HUES48 (cell line): ENCODE results near the gene MTCP1.

Experiments
- H3K27ac ChIP-seq: one replicate; pipeline ENCODE4 v1.7.0; 2013; ENCODE audit warnings: low read depth, low read length, inconsistent platforms
- H3K27me3 ChIP-seq: 2 replicates; pipeline ENCODE4 v1.6.1; 2013; ENCODE audit warnings: mild to moderate bottlenecking, low read length; ENCODE audit not compliant: control insufficient read depth, insufficient read depth
- H3K36me3 ChIP-seq: 2 replicates; pipeline ENCODE4 v1.6.1; 2013; ENCODE audit warnings: low read length; ENCODE audit not compliant: control insufficient read depth, insufficient read depth
- H3K4me1 ChIP-seq: 2 replicates; pipeline ENCODE4 v1.6.1; 2013; ENCODE audit warnings: mild to moderate bottlenecking, low read length; ENCODE audit not compliant: control insufficient read depth, insufficient read depth
- H3K4me3 ChIP-seq: 2 replicates; pipeline ENCODE4 v1.5.1; 2013; ENCODE audit warnings: mild to moderate bottlenecking, low read depth, low read length
- H3K9ac ChIP-seq: 2 replicates; pipeline ENCODE4 v1.6.1; 2013; ENCODE audit warnings: mild to moderate bottlenecking, low read depth, low read length, moderate library complexity
- H3K9me3 ChIP-seq: 2 replicates; pipeline ENCODE4 v1.6.1; 2013; ENCODE audit warnings: low read length; ENCODE audit not compliant: control insufficient read depth, insufficient read depth

The MTCP1 gene, protein sequence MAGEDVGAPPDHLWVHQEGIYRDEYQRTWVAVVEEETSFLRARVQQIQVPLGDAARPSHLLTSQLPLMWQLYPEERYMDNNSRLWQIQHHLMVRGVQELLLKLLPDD

DNA sequence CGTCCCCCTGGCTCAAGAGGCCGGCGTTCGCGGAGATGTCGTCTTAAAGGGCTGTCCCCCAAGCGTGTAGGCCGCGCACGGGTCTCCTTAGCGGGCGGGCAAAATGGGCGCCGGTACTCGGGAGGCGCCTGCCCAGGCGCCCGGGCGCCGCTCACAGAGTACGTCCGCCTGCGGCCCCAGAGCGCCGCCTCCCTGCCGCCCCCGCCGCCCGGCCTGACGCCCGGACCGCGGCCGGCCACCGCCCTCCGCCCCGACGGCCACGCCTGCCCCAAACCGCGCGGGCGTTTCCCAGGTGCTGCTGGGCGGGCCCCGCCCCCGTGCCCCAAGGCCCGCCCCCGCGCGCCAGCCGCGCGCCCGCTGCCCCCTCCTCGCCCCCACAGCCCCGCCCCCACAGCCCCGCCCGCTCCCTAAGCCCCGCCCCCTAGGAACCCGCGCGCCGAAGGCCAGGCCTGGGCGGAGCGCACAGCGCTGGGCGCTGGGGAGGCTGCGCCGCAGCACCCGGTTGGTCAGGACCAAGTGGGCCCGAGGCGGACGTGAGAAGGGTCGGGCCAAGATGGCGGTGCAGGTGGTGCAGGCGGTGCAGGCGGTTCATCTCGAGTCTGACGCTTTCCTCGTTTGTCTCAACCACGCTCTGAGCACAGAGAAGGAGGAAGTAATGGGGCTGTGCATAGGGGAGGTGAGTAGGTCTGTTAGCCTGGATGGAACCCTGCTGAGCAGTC lies at the start of gene MTCP1, which contains the start of the genes BRCC3 and CMC4:
TSS of gene MTCP1 (minus strand) at position 162 of the 719 bp plus-strand sequence. CDS start 5,126 bp downstream, outside the sequence.
TSS of gene BRCC3 (plus strand) at position 534 of the 719 bp plus-strand sequence. CDS start at position 554, 20 bp downstream.
TSS of gene CMC4 (minus strand) at position 162 of the 719 bp plus-strand sequence. CDS start 7,113 bp downstream, outside the sequence.
- H3K27ac ChIP-seq: peak within 1 kb of the TSS; percentile 80
- peaks cover 45% of the 10 kb centered on the region for H3K9me3 ChIP-seq
- peak within 1 kb of the TSS; percentile 96 for H3K4me3 ChIP-seq
- peaks cover 29% of the 10 kb centered on the region for H3K36me3 ChIP-seq
- H3K9ac ChIP-seq: peak within 1 kb of the TSS; percentile 91
- no peaks in the 10 kb centered on the region for H3K4me1 ChIP-seq
- H3K27me3 ChIP-seq: no peaks in the 10 kb centered on the region

DNA sequence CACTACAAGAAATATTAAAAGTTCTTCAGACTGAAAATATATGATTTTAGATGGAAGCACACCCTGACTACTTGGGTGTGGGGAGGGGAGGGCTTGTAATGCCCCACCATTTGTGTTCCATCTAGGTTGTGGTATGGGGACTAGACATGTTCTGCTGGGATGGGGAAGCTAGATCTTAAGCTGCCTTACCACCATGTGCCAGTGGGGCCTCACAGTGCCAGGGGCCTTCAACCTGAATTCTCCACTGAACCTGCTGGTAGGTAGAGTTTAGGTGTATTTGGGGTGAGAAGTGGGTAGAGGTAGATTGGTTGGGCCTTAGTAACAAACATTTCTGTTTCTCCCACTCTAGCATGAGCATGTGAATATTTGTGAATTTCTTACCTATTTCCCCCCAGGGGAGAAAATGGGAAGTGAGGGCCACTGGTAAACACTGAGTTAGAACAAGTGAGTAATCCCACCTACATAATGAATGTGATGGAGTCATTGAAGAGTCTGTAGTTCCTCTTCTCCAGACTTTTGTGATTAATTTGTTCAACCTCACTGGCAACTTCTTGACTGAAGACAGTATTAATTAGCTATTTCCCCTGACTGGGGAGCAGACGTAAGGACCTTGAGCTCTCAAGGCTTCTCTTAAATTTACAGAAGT lies 44.4 kb upstream of the MTCP1 start:
- H3K4me1 ChIP-seq: no peaks in the 10 kb centered on the region
- no peak overlapping the region for H3K27ac ChIP-seq
- H3K9me3 ChIP-seq: peaks cover 68% of the 10 kb centered on the region
- H3K9ac ChIP-seq: no peak overlapping the region
- H3K36me3 ChIP-seq: peaks cover 17% of the 10 kb centered on the region
- H3K27me3 ChIP-seq: no peaks in the 10 kb centered on the region
- no peak overlapping the region for H3K4me3 ChIP-seq

DNA sequence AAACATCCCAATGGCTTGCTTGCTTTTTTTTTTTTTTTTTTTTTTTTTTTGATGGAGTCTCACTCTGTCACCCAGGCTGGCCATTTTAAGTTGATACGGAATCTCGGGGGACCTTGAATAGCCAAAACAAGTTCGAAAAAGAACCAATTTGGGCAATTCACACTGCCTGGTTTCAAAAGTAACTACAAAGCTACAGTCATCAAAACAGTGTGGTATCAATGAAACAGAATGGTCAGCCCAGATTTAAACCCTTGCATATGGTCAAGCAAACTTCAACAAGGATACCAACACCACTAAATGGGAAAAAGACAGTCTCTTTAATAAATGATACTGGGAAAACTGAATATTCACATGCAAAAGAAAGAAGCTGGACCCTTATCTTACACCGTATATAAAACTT lies 42.2 kb upstream of the MTCP1 start:
- Histone ChIP-seq H3K36me3 (peaks cover 12% of the 10 kb centered on the region), H3K27me3 (no peaks in the 10 kb centered on the region), H3K4me1 (no peaks in the 10 kb centered on the region), H3K9ac (no peak overlapping the region), H3K9me3 (peaks cover 72% of the 10 kb centered on the region), H3K4me3 (no peak overlapping the region), H3K27ac (no peak overlapping the region)

DNA sequence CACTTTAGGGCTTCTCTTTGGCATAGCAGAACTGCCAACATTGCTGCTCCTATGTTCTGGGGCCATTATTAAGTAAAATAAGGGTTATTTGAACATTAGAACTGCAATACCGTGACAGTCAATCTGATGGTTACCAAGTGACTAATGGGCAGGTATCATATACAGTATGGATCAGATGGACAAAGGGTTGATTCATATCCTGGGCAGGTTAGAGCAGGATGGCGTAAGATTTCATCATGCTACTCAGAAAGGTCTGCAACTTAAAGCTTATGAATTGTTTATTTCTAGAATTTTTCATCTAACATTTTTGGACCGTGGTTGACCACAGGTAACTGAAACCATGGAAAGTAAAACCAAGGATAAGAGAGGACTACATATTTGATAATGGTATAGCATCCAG lies 41.2 kb upstream of the MTCP1 start:
- Histone ChIP-seq H3K9me3 (peaks cover 80% of the 10 kb centered on the region), H3K4me1 (no peaks in the 10 kb centered on the region), H3K27me3 (no peaks in the 10 kb centered on the region), H3K36me3 (peaks cover 10% of the 10 kb centered on the region; the same call in 1 of the 2 replicates), H3K4me3 (no peak overlapping the region), H3K27ac (no peak overlapping the region), H3K9ac (no peak overlapping the region)

DNA sequence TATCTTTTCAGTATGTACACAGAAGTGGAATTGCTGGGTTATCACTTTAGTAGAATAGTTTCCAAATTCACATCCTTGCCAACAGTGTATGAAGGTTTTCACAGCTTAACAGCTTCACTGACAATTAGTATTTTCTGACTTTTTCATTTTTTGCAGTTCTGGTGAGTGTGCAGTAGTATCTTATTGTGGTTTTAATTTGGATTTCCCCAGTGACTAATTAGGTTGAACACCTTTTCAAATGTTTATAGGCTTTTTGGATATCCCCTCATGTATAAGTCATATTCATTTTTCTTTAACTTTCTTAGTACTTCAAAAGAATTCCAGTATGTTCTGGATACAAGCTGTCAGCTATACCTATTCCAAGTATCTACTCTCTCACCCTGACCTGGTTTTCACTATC lies 37.5 kb upstream of the MTCP1 start:
- no peak overlapping the region for H3K9ac ChIP-seq
- H3K4me1 ChIP-seq: no peaks in the 10 kb centered on the region
- no peaks in the 10 kb centered on the region for H3K27me3 ChIP-seq
- H3K36me3 ChIP-seq: peaks cover 7% of the 10 kb centered on the region; the same call in 1 of the 2 replicates
- no peak overlapping the region for H3K4me3 ChIP-seq
- no peak overlapping the region for H3K27ac ChIP-seq
- H3K9me3 ChIP-seq: peaks cover 51% of the 10 kb centered on the region

DNA sequence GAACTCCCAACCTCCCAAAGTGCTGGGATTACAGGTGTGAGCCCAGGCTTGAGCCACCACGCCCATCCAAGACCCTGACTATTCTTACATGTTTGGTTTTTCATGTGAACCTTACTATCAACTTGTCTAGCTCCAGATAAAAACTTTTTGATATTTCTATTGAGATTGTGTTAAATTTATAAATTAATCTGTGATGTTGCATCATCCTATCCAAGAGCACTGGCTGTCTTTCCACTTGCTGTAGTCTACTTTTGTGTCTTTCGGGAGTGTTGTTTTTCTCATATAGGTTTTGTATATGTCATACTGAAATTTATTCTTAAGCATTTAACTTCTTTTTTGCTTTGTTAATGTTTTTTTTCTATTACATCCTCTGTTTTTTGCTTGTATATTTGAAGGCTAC lies 35.0 kb upstream of the MTCP1 start:
- no peak overlapping the region for H3K4me3 ChIP-seq
- no peaks in the 10 kb centered on the region for H3K4me1 ChIP-seq
- peaks cover 35% of the 10 kb centered on the region for H3K9me3 ChIP-seq
- H3K9ac ChIP-seq: no peak overlapping the region
- no peaks in the 10 kb centered on the region for H3K27me3 ChIP-seq
- no peak overlapping the region for H3K27ac ChIP-seq
- peaks cover 3% of the 10 kb centered on the region; the same call in 1 of the 2 replicates for H3K36me3 ChIP-seq

DNA sequence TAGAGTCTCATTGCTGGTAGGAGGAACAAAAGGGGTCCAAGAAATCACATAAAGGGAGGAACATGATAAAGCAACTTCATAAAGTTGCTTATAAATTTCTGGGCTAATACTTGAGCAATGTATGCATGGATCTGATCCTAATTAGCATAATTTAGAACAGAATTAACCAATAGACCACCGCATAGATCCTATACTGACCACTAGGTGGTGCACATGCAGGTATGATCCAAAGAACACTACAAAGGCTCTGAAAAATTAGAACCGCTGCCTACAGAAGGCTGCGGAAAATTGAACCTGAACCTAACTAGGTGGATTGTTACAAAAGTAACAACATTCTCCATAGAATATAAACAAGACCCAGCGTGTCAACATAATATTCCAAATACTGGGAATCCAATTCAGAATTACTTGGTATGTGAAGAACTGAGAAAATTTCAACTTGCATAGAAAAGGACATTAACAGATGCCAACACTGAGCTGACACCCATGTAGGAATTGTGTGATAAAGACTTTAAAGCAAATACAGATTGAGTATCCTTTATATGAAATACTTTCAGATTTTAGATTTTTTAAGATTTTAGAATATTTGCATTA lies 23.6 kb upstream of the MTCP1 start:
- Histone ChIP-seq H3K4me1 (no peaks in the 10 kb centered on the region), H3K9me3 (peaks cover 47% of the 10 kb centered on the region), H3K36me3 (peaks cover 24% of the 10 kb centered on the region), H3K27ac (no peak overlapping the region), H3K9ac (no peak overlapping the region), H3K27me3 (no peaks in the 10 kb centered on the region), H3K4me3 (no peak overlapping the region)

DNA sequence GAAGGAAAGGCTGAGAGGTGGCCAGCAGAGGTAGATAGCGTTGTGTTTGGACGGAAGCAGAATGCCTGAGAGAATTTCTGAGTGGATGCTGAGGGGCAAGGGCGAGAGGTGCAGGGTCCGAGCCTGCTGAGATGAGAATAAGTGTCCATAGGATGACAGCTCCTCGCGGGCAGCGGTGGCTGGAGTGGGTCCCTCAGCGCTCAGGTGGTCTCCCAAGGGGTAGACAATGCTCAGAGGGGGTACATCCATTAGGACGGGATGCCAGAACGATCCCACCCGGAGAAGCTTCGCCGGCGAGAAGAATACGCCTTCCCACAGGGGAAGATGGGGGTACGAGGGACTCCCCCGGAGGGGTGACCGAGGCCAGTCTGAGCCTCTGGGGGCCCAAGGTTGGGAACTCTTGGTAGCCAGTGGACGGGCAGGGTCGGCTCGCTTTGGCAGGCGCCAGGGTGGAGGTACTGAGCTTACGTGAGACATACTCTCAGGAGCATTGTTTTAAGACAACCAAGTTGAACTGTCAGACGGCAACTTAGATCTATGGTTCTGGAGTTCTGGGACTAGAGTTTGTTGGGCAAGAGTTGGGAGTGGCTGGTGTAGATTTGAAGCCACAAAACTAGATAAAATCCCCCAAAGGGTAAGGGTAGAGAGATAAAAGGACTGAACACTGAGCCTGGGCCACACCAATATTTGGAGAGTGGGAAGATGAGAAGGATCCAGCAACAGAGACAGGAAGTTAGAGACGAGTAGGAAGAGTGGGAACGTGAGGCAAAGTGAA lies 16.2 kb upstream of the MTCP1 start:
- no peak overlapping the region for H3K4me3 ChIP-seq
- no peaks in the 10 kb centered on the region for H3K4me1 ChIP-seq
- no peak overlapping the region for H3K27ac ChIP-seq
- H3K9ac ChIP-seq: no peak overlapping the region
- H3K9me3 ChIP-seq: peaks cover 58% of the 10 kb centered on the region
- H3K36me3 ChIP-seq: peaks cover 22% of the 10 kb centered on the region; the same call in 1 of the 2 replicates
- no peaks in the 10 kb centered on the region for H3K27me3 ChIP-seq

DNA sequence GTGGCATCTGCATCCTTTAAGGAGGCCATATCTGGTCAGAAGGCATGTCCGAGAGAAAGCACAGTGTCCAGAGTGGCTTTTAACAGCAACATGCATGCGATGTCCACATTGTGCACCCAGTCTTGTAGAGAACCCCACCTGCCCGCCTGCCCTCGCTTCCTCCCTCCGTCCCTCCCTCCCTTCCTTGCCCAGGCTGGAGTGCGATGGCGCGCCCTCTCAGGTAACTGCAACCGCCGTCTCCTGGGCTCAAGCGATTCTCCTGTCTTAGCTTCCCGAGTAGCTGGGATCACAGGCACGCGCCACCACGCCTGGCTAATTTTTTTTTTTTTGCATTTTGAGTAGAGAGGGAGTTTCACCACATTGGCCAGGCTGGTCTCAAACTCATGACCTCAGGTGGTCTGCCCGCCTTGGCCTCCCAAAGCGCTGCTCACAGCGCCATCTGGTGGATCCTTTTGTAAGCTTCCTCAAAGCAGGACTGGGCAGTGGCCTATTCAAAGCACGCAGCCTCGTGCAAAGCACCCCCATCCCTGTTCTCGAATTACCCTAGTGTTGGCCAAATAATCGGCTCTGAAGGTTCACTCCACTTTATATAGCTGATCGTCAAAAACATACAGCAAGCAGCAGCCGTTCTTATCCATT lies 15.4 kb upstream of the MTCP1 start:
- peaks cover 57% of the 10 kb centered on the region for H3K9me3 ChIP-seq
- H3K9ac ChIP-seq: no peak overlapping the region
- no peak overlapping the region for H3K27ac ChIP-seq
- no peak overlapping the region for H3K4me3 ChIP-seq
- H3K36me3 ChIP-seq: peaks cover 17% of the 10 kb centered on the region; the same call in 1 of the 2 replicates
- H3K27me3 ChIP-seq: no peaks in the 10 kb centered on the region
- no peaks in the 10 kb centered on the region for H3K4me1 ChIP-seq

DNA sequence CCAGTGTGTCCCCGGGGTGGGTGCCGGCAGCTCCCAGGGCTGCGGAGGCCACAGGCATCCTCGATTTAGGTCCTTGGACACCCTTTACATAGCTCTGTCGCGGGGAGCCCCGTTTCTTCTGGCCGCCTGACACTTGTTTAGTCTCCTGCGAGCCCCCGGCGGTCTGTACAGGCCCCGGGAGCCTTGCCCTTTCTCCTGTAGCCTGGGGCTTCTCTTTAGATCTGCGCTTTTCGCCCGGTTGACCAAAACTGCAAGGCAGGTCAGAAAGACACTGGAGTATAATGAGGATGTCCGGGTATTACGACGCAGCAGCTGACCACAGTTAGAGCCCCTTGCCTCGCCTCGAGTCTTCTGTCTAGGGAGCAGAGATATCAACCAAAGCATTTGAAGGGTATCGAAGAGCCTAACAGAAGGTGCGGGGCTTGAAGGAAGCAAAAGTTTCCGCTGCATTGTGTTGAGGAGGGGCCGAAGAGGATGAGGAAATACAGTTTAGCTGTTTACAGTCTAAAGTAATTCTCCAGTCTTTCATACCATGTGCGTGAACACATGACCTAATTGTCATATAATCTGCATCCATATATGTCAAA lies 851 bp upstream of the MTCP1 start:
- H3K36me3 ChIP-seq: peaks cover 32% of the 10 kb centered on the region
- no peaks in the 10 kb centered on the region for H3K27me3 ChIP-seq
- H3K4me3 ChIP-seq: peak overlapping the region; percentile 96
- H3K4me1 ChIP-seq: no peaks in the 10 kb centered on the region
- peaks cover 44% of the 10 kb centered on the region for H3K9me3 ChIP-seq
- peak overlapping the region; percentile 78 for H3K27ac ChIP-seq
- H3K9ac ChIP-seq: peak overlapping the region; percentile 91
